GM19467 (cell line): ENCODE data around the gene ZDHHC14.
A peak's percentile ranks its signal among the peaks of the same experiment; 100 is the strongest.
"Not testable (repeated sequence)": the region's sequence is repeated elsewhere in the genome, so short reads cannot be mapped to it uniquely, and the experiment has no call there.

ENCODE experiments used
- ATAC-seq: cut with Tn5 transposase; IDR thresholded peaks from one replicate; pipeline ENCODE4 v1.9.1; 2021; ENCODE audit warnings: mild to moderate bottlenecking, moderate library complexity; ENCODE audit not compliant: unreplicated experiment

Gene ZDHHC14

DNA sequence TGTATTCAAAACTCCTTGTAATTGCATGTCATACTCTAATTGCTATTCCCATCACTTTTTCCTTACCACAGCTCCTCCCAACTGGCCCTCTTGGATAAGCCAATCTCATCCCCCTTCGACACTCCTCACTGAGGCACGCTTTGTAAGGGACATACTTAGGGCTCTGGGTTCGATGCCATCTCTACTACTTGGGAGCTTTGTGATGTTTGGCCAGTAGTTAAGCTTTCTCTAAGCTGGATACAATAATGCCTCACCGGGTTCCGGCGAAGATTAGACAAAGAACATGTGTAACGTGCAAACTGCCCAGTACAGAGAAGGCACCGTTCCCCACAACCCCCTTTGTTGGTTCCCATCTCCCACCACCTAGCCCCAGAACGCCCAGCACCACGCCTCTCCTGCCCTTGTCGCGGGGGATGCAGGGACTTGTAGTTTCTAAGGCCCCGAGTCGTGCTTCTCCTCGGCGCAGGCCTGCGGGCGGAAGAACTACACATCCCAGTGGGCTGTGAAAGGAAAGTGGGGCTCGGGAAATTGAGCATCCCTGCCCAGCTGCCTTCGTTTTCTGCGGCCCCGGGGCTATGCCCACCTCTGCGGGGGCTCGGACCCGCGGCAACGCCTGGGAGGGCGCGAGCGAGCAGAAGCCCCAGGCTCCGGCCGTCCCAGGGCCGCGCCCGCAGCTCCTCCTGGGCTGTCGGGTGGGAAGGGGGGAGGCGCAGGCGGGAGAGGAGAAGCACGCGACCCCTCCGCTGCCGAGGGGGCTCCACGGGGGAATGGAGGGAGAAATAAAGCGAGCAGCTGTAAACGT is 1.1 kb upstream of the ZDHHC14 start:
- ATAC-seq: peak; percentile 66

DNA sequence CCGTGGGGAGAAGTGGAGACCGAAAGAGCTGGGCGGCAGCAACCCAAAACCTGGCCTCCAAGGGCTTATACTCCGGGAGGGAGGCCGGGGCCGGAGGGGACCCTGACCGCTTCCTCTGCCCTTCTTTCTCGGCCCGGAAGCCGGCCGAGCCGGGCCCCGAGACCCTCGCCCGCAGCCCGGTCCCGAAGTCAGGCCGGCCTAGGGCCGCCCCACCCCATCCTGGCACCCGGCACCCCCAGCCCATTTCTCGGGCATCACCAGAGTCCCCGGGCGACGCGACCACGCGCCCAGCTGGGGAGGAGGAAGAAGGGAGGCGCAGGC is 572 bp upstream of the ZDHHC14 start:
- ATAC-seq: no peak

GRCh38 chr6:157381631-157382621 is 936 bp downstream of the ZDHHC14 start:
- peak; percentile 20 for ATAC-seq

- no peak for ATAC-seq
These were observed 1.8 kb downstream of the ZDHHC14 start for GRCh38 chr6:157382821-157383220.

GRCh38 chr6:157383471-157383870 is 2.5 kb downstream of the ZDHHC14 start:
- ATAC-seq: no peak

GRCh38 chr6:157384962-157385361 is 4.0 kb downstream of the ZDHHC14 start:
- ATAC-seq: not testable (repeated sequence)

GRCh38 chr6:157385482-157385881 is 4.5 kb downstream of the ZDHHC14 start:
- no peak for ATAC-seq

- ATAC-seq: no peak
These were observed 5.0 kb downstream of the ZDHHC14 start for GRCh38 chr6:157386023-157386422.

DNA sequence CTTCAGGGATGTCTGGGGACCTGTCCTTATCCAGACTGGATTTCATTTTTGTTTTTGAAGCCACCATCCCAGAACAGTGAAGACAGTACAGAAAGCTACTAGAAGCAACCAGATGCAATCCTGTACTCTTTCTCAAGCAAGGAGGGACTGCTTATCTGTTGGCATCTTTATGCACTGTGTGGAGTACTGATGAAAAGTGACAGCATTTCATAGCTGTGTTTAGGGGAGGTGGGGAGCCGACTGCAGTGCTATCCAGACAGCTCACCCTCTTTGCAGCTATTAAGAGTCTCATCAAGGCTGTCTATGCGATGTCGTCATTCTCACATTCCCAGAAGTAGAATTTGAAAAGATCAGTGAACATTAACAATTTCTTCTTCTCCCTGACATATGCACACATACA is 5.5 kb downstream of the ZDHHC14 start:
- ATAC-seq: no peak

DNA sequence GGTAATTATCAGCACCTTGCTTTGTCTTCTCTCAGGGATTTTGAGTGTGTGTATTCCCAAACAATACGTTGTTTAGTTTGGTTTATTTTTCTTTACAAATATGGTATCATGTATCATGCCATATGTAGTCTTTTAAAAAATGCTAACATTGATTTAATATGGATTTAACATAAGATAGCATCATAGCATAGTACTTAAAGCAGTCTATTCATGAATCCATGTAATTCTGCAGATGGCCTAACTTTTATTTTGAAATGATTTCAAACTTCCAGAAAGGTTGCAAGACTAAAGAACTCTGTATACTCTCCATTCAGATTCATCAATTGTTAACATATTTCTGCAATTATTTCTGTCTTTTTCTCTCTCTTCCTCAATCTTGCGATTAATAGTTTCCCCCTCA is 7.9 kb downstream of the ZDHHC14 start:
- ATAC-seq: no peak

- no peak for ATAC-seq
These were observed 9.5 kb downstream of the ZDHHC14 start for GRCh38 chr6:157390273-157391060.

DNA sequence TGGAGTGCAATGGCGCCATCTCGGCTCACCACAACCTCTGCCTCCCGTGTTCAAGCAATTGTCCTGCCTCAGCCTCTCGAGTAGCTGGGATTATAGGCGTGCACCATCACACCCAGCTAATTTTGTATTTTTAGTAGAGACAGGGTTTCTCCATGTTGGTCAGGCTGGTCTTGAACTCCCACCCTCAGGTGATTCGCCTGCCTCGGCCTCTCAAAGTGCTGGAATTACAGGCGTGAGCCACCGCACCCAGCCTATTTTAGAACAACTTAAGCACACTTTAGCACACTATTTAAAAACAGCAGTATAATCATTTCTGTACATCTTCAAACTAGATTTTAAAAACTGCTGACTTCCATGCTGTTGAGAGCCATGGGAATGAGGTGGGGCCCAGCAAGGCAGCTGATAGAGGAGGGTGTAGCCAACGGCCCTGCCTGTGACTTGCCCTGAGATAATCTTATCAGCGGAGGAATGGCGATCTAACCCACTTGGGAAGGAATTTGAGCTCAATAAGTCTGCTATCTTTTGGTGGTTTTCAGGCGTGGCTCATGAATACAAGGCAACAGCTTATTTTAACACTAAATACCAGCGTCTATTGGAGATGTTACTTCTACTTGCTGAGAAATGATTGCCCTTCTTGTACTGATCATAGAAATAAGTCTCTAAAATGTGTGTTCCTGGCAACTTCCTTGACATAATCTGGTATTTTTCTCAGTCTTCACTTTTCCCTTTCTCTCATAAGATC is 12.1 kb downstream of the ZDHHC14 start:
- ATAC-seq: no peak

GRCh38 chr6:157393669-157394327 is 12.8 kb downstream of the ZDHHC14 start:
- ATAC-seq: no peak

DNA sequence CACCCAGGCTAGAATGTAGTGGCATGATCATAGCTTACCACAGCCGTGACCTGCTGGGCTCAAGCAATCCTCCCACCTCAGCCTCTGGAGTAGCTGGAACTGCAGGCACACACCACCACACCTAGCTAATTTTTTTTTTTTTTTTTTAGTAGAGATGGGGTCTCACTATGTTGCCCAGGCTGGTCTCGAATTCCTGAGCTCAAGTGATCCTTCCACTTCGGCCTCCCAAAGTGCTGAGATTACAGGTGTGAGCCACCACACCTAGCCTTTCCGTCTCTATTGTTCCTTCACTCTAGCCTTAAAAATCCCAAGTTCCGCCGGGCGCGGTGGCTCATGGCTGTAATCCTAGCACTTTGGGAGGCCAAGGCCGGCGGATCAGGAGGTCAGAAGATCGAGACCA is 14.2 kb downstream of the ZDHHC14 start:
- ATAC-seq: not testable (repeated sequence)

- no peak for ATAC-seq
These were observed 15.0 kb downstream of the ZDHHC14 start for GRCh38 chr6:157396026-157396425.

DNA sequence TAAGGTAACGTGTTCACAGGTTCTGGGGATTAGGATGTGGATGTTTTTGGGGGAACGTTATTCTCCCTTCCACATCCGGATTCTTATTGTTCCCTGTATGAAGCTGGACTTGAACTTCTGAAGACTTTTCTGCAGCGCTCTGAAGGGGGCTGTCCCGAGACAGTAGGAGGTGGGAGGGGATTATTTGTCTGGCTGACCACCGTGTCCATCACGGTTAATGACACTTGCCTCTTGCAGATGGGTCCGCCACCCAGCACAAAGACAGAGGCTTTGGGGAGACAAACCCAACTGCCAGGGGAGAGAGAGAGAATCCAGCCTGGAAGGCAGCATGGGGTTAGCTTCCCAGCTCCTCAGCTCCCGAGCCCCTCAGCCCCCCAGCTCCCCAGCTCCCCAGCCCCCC is 16.7 kb downstream of the ZDHHC14 start:
- ATAC-seq: no peak

GRCh38 chr6:157398151-157398550 is 17.2 kb downstream of the ZDHHC14 start:
- ATAC-seq: no peak

DNA sequence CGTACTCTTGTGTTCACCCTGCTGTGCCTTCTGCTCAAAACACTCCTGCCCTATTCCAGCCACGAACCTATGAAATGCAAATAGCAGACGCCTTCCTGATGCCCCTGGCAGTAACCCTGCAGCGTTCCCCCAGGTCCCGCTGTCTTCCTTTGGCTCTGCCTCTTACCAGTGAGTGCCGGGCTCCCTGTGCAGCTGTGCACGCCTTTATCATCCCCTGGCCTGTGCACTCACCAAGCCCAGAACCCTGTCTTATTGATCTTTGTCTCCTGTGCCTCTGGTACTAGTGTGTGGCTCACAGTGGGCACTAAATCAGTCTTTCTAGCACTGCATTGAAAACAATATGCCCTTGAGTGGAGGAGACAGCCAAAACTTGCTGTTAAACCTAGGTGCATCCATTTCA is 19.7 kb downstream of the ZDHHC14 start:
- ATAC-seq: no peak

GRCh38 chr6:157401734-157402338 is 20.8 kb downstream of the ZDHHC14 start:
- no peak for ATAC-seq
